ENCODE data around the gene APOB. TPM values are rescaled to one million over a fixed set of nuclear protein-coding genes. Genes with fewer than 3 reads are reported as not detected.

APOB gene
- total and polyA plus RNA-seq, 2 of the 13 experiments (the other 11 are each of a cell fraction or from before 2014, with no cell fraction given) = 1,569 to 2,515 TPM

- TF ChIP-seq RBFOX2 (IDR thresholded peaks at IDR 0.05; ENCODE audit: low read depth, low read length) = peak; percentile 55
- peak; percentile 79 for TF ChIP-seq PAF1 (CRISPR knock-in tag; IDR thresholded peaks at IDR 0.05)
- TF ChIP-seq MBD4 (IDR thresholded peaks at IDR 0.05; ENCODE audit: borderline replicate concordance, low read length) = no peak
- peak; percentile 4 for TF ChIP-seq POLR2AphosphoS5 (IDR thresholded peaks at IDR 0.05; ENCODE audit: low read depth, low read length)
- peak; percentile 58 to 63; a peak in 3 of 4 replicates for TF ChIP-seq POLR2A (IDR thresholded peaks at IDR 0.05; ENCODE audit: insufficient read depth in 1 of 2, low read depth in 2 of 2, low read length in 2 of 2)
- peak; percentile 25; the same call in 1 of the 2 replicates for TF ChIP-seq ZSCAN5A (CRISPR knock-in tag; IDR thresholded peaks at IDR 0.05; ENCODE audit: borderline replicate concordance)
- TF ChIP-seq TOPORS (CRISPR knock-in tag; IDR thresholded peaks at IDR 0.05) = 0 out of 2 replicates have a peak, but pooled peaks have one; percentile 27
- TF ChIP-seq NFRKB (IDR thresholded peaks at IDR 0.05) = no peak
- peak; percentile 100 for TF ChIP-seq RBM22 (optimal IDR thresholded peaks at IDR 0.05; ENCODE audit: low read length)
- TF ChIP-seq CBFB (CRISPR knock-in tag; IDR thresholded peaks at IDR 0.05) = no peak
- TF ChIP-seq ATF7-NPFF (CRISPR knock-in tag; IDR thresholded peaks at IDR 0.05; ENCODE audit: low read depth) = peak; percentile 21; the same call in 1 of the 2 replicates
- no peak for TF ChIP-seq CEBPB (IDR thresholded peaks at IDR 0.05; ENCODE audit: borderline replicate concordance, low read depth, low read length)
- no peak for TF ChIP-seq REPIN1 (CRISPR knock-in tag; IDR thresholded peaks at IDR 0.05; ENCODE audit: borderline replicate concordance, low read depth)
- TF ChIP-seq MED1 (CRISPR knock-in tag; IDR thresholded peaks at IDR 0.05) = peak; percentile 19; the same call in 1 of the 2 replicates
- TF ChIP-seq ISL2 (CRISPR knock-in tag; IDR thresholded peaks at IDR 0.05) = 0 out of 2 replicates have a peak, but pooled peaks have one; percentile 14
- no peak for TF ChIP-seq FOXO4 (CRISPR knock-in tag; conservative IDR thresholded peaks at IDR 0.05)
- peak; percentile 37; the same call in 1 of the 2 replicates for TF ChIP-seq ZNF766 (CRISPR knock-in tag; IDR thresholded peaks at IDR 0.05; ENCODE audit: borderline replicate concordance)
- TF ChIP-seq KDM2A (CRISPR knock-in tag; IDR thresholded peaks at IDR 0.05; ENCODE audit: borderline replicate concordance, low read depth) = 0 out of 2 replicates have a peak, but pooled peaks have one; percentile 21
Observed at GRCh38 chr2:21024722-21025389, 19.0 kb downstream of the APOB start (continued).

Data from HepG2 (cell line).